Neural progenitor cell (in vitro differentiated cells): ENCODE data around the gene PRDM7.

Source experiments
- CTCF ChIP-seq: fragments of 200-600 bp; sonication (generic); IDR thresholded peaks from 2 replicates; pipeline ENCODE4 v1.5.1; 2017; ENCODE audit warnings: antibody characterized with exemption, mild to moderate bottlenecking
- EZH2phosphoT487 ChIP-seq: fragments of 200-600 bp; sonication (generic); IDR thresholded peaks from 2 replicates; pipeline ENCODE4 v1.6.1; 2017; ENCODE audit warnings: antibody characterized with exemption

GRCh38 chr16:90008708-90009145 is 68.4 kb downstream of the PRDM7 start:
- TF ChIP-seq CTCF, result no peak
- no peak for TF ChIP-seq EZH2phosphoT487
